Endothelial cell of umbilical vein (primary cell): ENCODE results near the gene IFI44L. TPM values are rescaled to one million over a fixed set of nuclear protein-coding genes. Genes with fewer than 3 reads are reported as not detected.

Experiments used
- BruUV-seq: library from RNA; stranded (reverse); fragments of 400-500 nt; replicated peaks from 2 replicates; lab custom pipeline; 2021; lab: Mats Ljungman, UMichigan
- CTCF ChIA-PET: fragments of 300-600, 350-600 bp; sonication (Branson Sonifier 250); formaldehyde crosslinking; loops from one replicate; lab custom pipeline; 2021; ENCODE audit warnings: antibody characterized with exemption, inconsistent platforms; lab: Charles Lee
- POLR2A ChIA-PET: fragments of 300-600, 350-600 bp; sonication (Branson Sonifier 250); formaldehyde crosslinking; loops from one replicate; lab custom pipeline; 2021; ENCODE audit warnings: antibody characterized with exemption, inconsistent platforms; lab: Charles Lee
- DNase-seq: peaks from one replicate; pipeline ENCODE4 v3.0.0-alpha.2; 2011; ENCODE audit warnings: low read depth, low spot score
- FAIRE-seq: peaks from 2 replicates; lab custom pipeline; 2011; peaks lifted over from hg19 to GRCh38; lab: Jason Lieb, UNC
- H2AFZ ChIP-seq: 2 replicates; pipeline ENCODE4 v1.6.0; 2012; ENCODE audit warnings: low read depth, low read length, control low read depth, inconsistent platforms
- H3K27ac ChIP-seq: 2 replicates; pipeline ENCODE4 v1.5.1; 2011; ENCODE audit warnings: low read depth, mild to moderate bottlenecking, control low read depth, low read length, moderate library complexity; ENCODE audit not compliant: insufficient read depth
- H3K27me3 ChIP-seq, 2 experiments: 2 replicates each; pipeline versions ENCODE4 v1.6.0 to v1.6.1; 2011; ENCODE audit warnings: low read length in 2 of 2, mixed read lengths in 1 of 2; ENCODE audit not compliant: control insufficient read depth in 2 of 2, insufficient read depth in 2 of 2
- H3K36me3 ChIP-seq, 2 experiments: 2 replicates in 1 of 2; 3 replicates in 1 of 2; pipeline ENCODE4 v1.5.1; 2011; ENCODE audit warnings: low read length in 2 of 2, mild to moderate bottlenecking in 1 of 2, moderate library complexity in 1 of 2; ENCODE audit not compliant: control insufficient read depth in 2 of 2, insufficient read depth in 2 of 2; ENCODE audit errors: extremely low read depth in 1 of 2
- H3K4me1 ChIP-seq: 3 replicates; pipeline ENCODE4 v1.5.1; 2011; ENCODE audit warnings: mild to moderate bottlenecking, low read length; ENCODE audit not compliant: control insufficient read depth, insufficient read depth; ENCODE audit errors: extremely low read depth
- H3K4me2 ChIP-seq: 2 replicates; pipeline ENCODE4 v1.6.1; 2011; ENCODE audit warnings: low read length, control low read depth, mixed read lengths; ENCODE audit not compliant: insufficient read depth
- H3K4me3 ChIP-seq, 3 experiments: fragments of 200-600 bp in 1 of 3; sonication (generic), shearing (Covaris generic) in 1 of 3; replicated peaks in 1 of 3; 2 replicates each; pipeline ENCODE4 v1.5.1; 2011 to 2016; ENCODE audit warnings: control low read depth in 3 of 3, low read length in 3 of 3, mild to moderate bottlenecking in 2 of 3, inconsistent platforms in 1 of 3, low read depth in 1 of 3, moderate library complexity in 1 of 3; ENCODE audit not compliant: insufficient read depth in 1 of 3
- H3K79me2 ChIP-seq: 2 replicates; pipeline ENCODE4 v1.6.0; 2012; ENCODE audit warnings: low read length, inconsistent platforms; ENCODE audit not compliant: control insufficient read depth, insufficient read depth
- H3K9ac ChIP-seq: replicated peaks from 2 replicates; pipeline ENCODE3; 2011; ENCODE audit warnings: low read length, control low read depth; ENCODE audit not compliant: insufficient read depth; ENCODE audit errors: extremely low read depth
- H3K9me1 ChIP-seq: replicated peaks from 3 replicates; pipeline ENCODE4 v1.6.0; 2011; ENCODE audit warnings: mild to moderate bottlenecking, low read length; ENCODE audit not compliant: control insufficient read depth, insufficient read depth; ENCODE audit errors: extremely low read depth
- H3K9me3 ChIP-seq: replicated peaks from 2 replicates; pipeline ENCODE4 v1.5.1; 2012; ENCODE audit warnings: low read length, inconsistent platforms; ENCODE audit not compliant: control insufficient read depth, insufficient read depth
- H4K20me1 ChIP-seq: replicated peaks from 2 replicates; pipeline ENCODE3; 2011; ENCODE audit warnings: mild to moderate bottlenecking, low read length; ENCODE audit not compliant: control insufficient read depth, insufficient read depth; ENCODE audit errors: extremely low read depth
- CTCF ChIP-seq, 2 donors: IDR thresholded peaks; 1 replicate in 1 of 2; 2 replicates in 1 of 2; pipeline ENCODE4 v1.5.1; 2011; ENCODE audit warnings: low read length in 2 of 2, mild to moderate bottlenecking in 2 of 2, moderate library complexity in 2 of 2, control low read depth in 1 of 2, inconsistent platforms in 1 of 2, low read depth in 1 of 2; ENCODE audit not compliant: insufficient read depth in 1 of 2; ENCODE audit errors: extremely low read depth in 1 of 2
- EZH2 ChIP-seq: IDR thresholded peaks from 2 replicates; pipeline ENCODE4 v1.6.1; 2012; ENCODE audit warnings: borderline replicate concordance, low read depth, mild to moderate bottlenecking, moderate library complexity, low read length, inconsistent platforms; ENCODE audit not compliant: severe bottlenecking
- FOS ChIP-seq: IDR thresholded peaks from 2 replicates; pipeline ENCODE4 v1.6.1; 2011; ENCODE audit warnings: mild to moderate bottlenecking, low read length, moderate library complexity, borderline replicate concordance; ENCODE audit not compliant: insufficient read depth
- GATA2 ChIP-seq: IDR thresholded peaks from 2 replicates; pipeline ENCODE4 v1.7.0; 2011; ENCODE audit warnings: low read depth, mild to moderate bottlenecking, moderate library complexity, mixed read lengths, low read length; ENCODE audit not compliant: insufficient read length, insufficient read depth
- JUN ChIP-seq: IDR thresholded peaks from 2 replicates; pipeline ENCODE4 v1.6.1; 2011; ENCODE audit warnings: borderline replicate concordance, low read depth; ENCODE audit not compliant: insufficient read length, insufficient read depth
- MAX ChIP-seq: IDR thresholded peaks from 2 replicates; pipeline ENCODE4 v1.6.1; 2011; ENCODE audit not compliant: insufficient read depth, insufficient read length
- MYC ChIP-seq: IDR thresholded peaks from one replicate; pipeline ENCODE4 v1.6.1; 2011; ENCODE audit warnings: mild to moderate bottlenecking, low read depth, low read length
- POLR2A ChIP-seq: IDR thresholded peaks from 2 replicates; pipeline ENCODE4 v1.6.1; 2012; ENCODE audit warnings: low read depth, mild to moderate bottlenecking, control low read depth, low read length
- POLR2AphosphoS5 ChIP-seq: IDR thresholded peaks from 2 replicates; pipeline ENCODE4 v1.6.1; 2012; ENCODE audit warnings: low read depth, mild to moderate bottlenecking, control low read depth, low read length, moderate library complexity; ENCODE audit not compliant: insufficient read depth
- dilution Hi-C: fragments of 300-500 bp; cut with MboI; formaldehyde crosslinking; loops from one replicate; pipeline ENCODE4 v1.15.0; 2019; ENCODE audit warnings: low sequenced_read_pairs; ENCODE audit not compliant: extremely low pct_ligation_motif_present
- intact Hi-C: fragments of 100-400 bp; cut with micrococcal nuclease; formaldehyde crosslinking; loops from one replicate; pipeline ENCODE4 v1.10.0; 2022
- polyA plus RNA-seq, 4 experiments: library from polyadenylated mRNA; depleted of rRNA in 3 of 4; stranded (reverse) in 3 of 4; unstranded in 1 of 4; fragments of >200 nt; gene quantifications; 2 replicates each; pipeline versions ENCODE4 v1.2.1 to v1.2.3, GENCODE V29; 2011 to 2012; ENCODE audit warnings: missing spikeins in 1 of 4
- total RNA-seq: library from RNA; stranded (reverse); gene quantifications from 2 replicates; pipeline ENCODE4 v1.2.3, GENCODE V29; 2021

IFI44L gene
- total and polyA plus RNA-seq, 2 donors (not counting 3 experiments of a cell fraction or from before 2014, with no cell fraction given), result 2.8 to 2.9 TPM

GRCh38 chr1:78677788-78678187 is 57.5 kb downstream of the IFI44L start:
- Histone ChIP-seq H3K9me1 (no peaks in the 10 kb centered on the region), H3K9ac (no peak overlapping the region), H4K20me1 (no peaks in the 10 kb centered on the region), H3K27ac (no peak overlapping the region), H2AFZ (no peak overlapping the region), H3K4me1 (no peaks in the 10 kb centered on the region), H3K79me2 (no peaks in the 10 kb centered on the region), H3K4me3 (no peak overlapping the region), H3K9me3 (no peaks in the 10 kb centered on the region), H3K27me3 (peaks cover 0 to 3% of the 10 kb centered on the region in 2 experiments), H3K36me3 (no peaks in the 10 kb centered on the region), H3K4me2 (no peak overlapping the region)
- DNase-seq, result no peak
- FAIRE-seq, result no peak
- BruUV-seq, result no TSS peak
- TF ChIP-seq CTCF (IDR thresholded peaks at IDR 0.05; ENCODE audit: extremely low read depth in 1 of 2, insufficient read depth in 1 of 2, low read depth in 1 of 2, low read length in 2 of 2) (no peak), FOS (no peak), MYC (no peak), EZH2 (no peak), POLR2AphosphoS5 (no peak), POLR2A (no peak), JUN (no peak), GATA2 (no peak), MAX (no peak)
- POLR2A ChIA-PET, result no interaction called here
- dilution Hi-C loops, result no loop called here
- intact Hi-C loops, result loop anchor here (2.0 kb wide), 1 partner anchor 547 kb away; no protein-coding TSS in a partner anchor
- CTCF ChIA-PET, result interaction anchor here (0.9 to 2.1 kb wide), 6 partner anchors 11 to 546 kb away, joined by 3 to 33 read pairs (median 4); partner anchors contain the start of gene IFI44L
